Ovary (tissue), 3 donors: ENCODE measurements around the gene GPC4.

Experiments
- CTCF ChIP-seq, 3 donors: fragments of 450-650 bp in 2 of 3; fragments of 200-600 bp in 1 of 3; IDR thresholded peaks; one replicate each; pipeline versions ENCODE4 v1.5.1 to v1.8.0; 2016 to 2022; ENCODE audit warnings: antibody characterized with exemption in 3 of 3, mild to moderate bottlenecking in 1 of 3
- EP300 ChIP-seq: sonication (generic); formaldehyde crosslinking; IDR thresholded peaks from one replicate; pipeline ENCODE4 v1.6.1; 2017; ENCODE audit warnings: antibody characterized with exemption
- POLR2A ChIP-seq: fragments of 450-650 bp; IDR thresholded peaks from one replicate; pipeline ENCODE4 v1.6.1; 2017; ENCODE audit warnings: antibody characterized with exemption, mild to moderate bottlenecking, moderate library complexity
- donor health status: DM: no; HTN: no; CAD: no.

- no peak for TF ChIP-seq CTCF (IDR thresholded peaks at IDR 0.05)
- TF ChIP-seq EP300 = no peak
- TF ChIP-seq POLR2A = no peak
Measured at GRCh38 chrX:133251204-133251603, 164.1 kb downstream of the GPC4 start.
